Measurements from ENCODE around the gene HS1BP3.

Gene HS1BP3

GRCh38 chr2:20623741-20624155 is 27.1 kb downstream of the HS1BP3 start:
- no peak for DNase-seq
- no peak overlapping the region for H3K4me3 Mint-ChIP-seq
- peaks cover 0 to 7% of the 10 kb centered on the region in 2 donors for H3K4me1 Mint-ChIP-seq (ENCODE audit: low read depth in 2 of 2)
- H3K27me3 Mint-ChIP-seq, result no peaks in the 10 kb centered on the region
- peaks cover 23% of the 10 kb centered on the region for H3K36me3 Mint-ChIP-seq (ENCODE audit: insufficient read depth)
- H3K27ac Mint-ChIP-seq, result no peak overlapping the region
- no peak for ATAC-seq (replicated peaks)
- H3K9me3 Mint-ChIP-seq, result no peaks in the 10 kb centered on the region

- H3K4me1 Mint-ChIP-seq (ENCODE audit: low read depth in 2 of 2), result peaks cover 0 to 7% of the 10 kb centered on the region in 2 donors
- H3K27me3 Mint-ChIP-seq, result no peaks in the 10 kb centered on the region
- H3K27ac Mint-ChIP-seq, result peak overlapping the region in 1 of 2 donors; percentile 41
- H3K36me3 Mint-ChIP-seq (ENCODE audit: insufficient read depth), result peaks cover 21% of the 10 kb centered on the region
- ATAC-seq (replicated peaks), result no peak
- no peak overlapping the region for H3K4me3 Mint-ChIP-seq
- no peak for DNase-seq
- no peaks in the 10 kb centered on the region for H3K9me3 Mint-ChIP-seq
Observed at GRCh38 chr2:20623241-20623640, 27.7 kb downstream of the HS1BP3 start.

- H3K9me3 Mint-ChIP-seq, result no peaks in the 10 kb centered on the region
Observed at GRCh38 chr2:20622731-20623130, 28.2 kb downstream of the HS1BP3 start.

GRCh38 chr2:20622296-20622686 is 28.6 kb downstream of the HS1BP3 start:
- H3K36me3 Mint-ChIP-seq (ENCODE audit: insufficient read depth), result peaks cover 23% of the 10 kb centered on the region
- DNase-seq, result no peak
- peaks cover 0 to 7% of the 10 kb centered on the region in 2 donors for H3K4me1 Mint-ChIP-seq (ENCODE audit: low read depth in 2 of 2)
- H3K27me3 Mint-ChIP-seq, result no peaks in the 10 kb centered on the region
- ATAC-seq (replicated peaks), result no peak
- H3K9me3 Mint-ChIP-seq, result no peaks in the 10 kb centered on the region
- H3K4me3 Mint-ChIP-seq, result no peak overlapping the region
- no peak overlapping the region for H3K27ac Mint-ChIP-seq

More at GRCh38 chr2:20622731-20623130, 28.2 kb downstream of the HS1BP3 start:
- Mint-ChIP-seq H3K36me3 (ENCODE audit: insufficient read depth) (peaks cover 21% of the 10 kb centered on the region), H3K27me3 (no peaks in the 10 kb centered on the region), H3K4me1 (ENCODE audit: low read depth in 2 of 2) (peaks cover 0 to 7% of the 10 kb centered on the region in 2 donors), H3K27ac (peak overlapping the region in 1 of 2 donors; percentile 41), H3K4me3 (no peak overlapping the region)
- DNase-seq (no peak), ATAC-seq (replicated peaks) (no peak)

- Mint-ChIP-seq H3K4me1 (ENCODE audit: low read depth in 2 of 2) (peaks cover 0 to 7% of the 10 kb centered on the region in 2 donors), H3K36me3 (ENCODE audit: insufficient read depth) (peaks cover 23% of the 10 kb centered on the region), H3K4me3 (no peak overlapping the region), H3K9me3 (no peaks in the 10 kb centered on the region), H3K27me3 (no peaks in the 10 kb centered on the region), H3K27ac (peak overlapping the region; percentile 57 to 65)
- DNase-seq (no peak), ATAC-seq (replicated peaks) (no peak)
Observed at GRCh38 chr2:20621366-20622295, 29.3 kb downstream of the HS1BP3 start.

GRCh38 chr2:20620696-20621365 is 30.1 kb downstream of the HS1BP3 start:
- Mint-ChIP-seq H3K27me3 (no peaks in the 10 kb centered on the region), H3K4me1 (ENCODE audit: low read depth in 2 of 2) (peaks cover 0 to 5% of the 10 kb centered on the region in 2 donors), H3K4me3 (no peak overlapping the region), H3K9me3 (no peaks in the 10 kb centered on the region), H3K36me3 (ENCODE audit: insufficient read depth) (peaks cover 23% of the 10 kb centered on the region), H3K27ac (peak overlapping the region; percentile 57 to 65)
- ATAC-seq (replicated peaks) (no peak), DNase-seq (no peak)

DNA sequence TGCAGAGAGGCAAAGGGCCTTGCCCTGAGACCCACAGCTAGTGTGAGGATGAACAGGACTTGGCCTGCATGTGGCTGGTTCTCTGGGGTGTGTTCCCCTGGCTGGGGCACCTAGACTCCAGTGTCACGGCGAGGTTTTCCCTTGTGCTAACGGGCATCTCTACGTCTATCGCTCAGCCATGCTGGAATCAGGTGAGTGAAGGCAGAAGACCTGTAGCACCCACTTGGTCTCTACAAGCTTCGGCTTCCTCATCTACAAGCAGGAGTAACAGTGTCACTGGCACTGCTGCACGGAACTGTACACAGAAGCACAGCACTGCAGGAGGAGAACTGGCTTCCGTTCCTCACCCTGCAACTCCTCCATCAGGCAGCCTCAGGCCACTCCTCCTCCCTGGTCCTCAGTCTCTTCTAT is 30.6 kb downstream of the HS1BP3 start:
- H3K36me3 Mint-ChIP-seq (ENCODE audit: insufficient read depth), result peaks cover 23% of the 10 kb centered on the region
- no peaks in the 10 kb centered on the region for H3K9me3 Mint-ChIP-seq
- ATAC-seq (replicated peaks), result no peak
- no peak overlapping the region for H3K4me3 Mint-ChIP-seq
- no peaks in the 10 kb centered on the region for H3K27me3 Mint-ChIP-seq
- peaks cover 0 to 5% of the 10 kb centered on the region in 2 donors for H3K4me1 Mint-ChIP-seq (ENCODE audit: low read depth in 2 of 2)
- no peak for DNase-seq
- H3K27ac Mint-ChIP-seq, result peak overlapping the region in 1 of 2 donors; percentile 65

GRCh38 chr2:20619624-20620024 is 31.3 kb downstream of the HS1BP3 start:
- ATAC-seq (replicated peaks) (no peak), DNase-seq (no peak)
- peaks cover 0 to 5% of the 10 kb centered on the region in 2 donors for H3K4me1 Mint-ChIP-seq (ENCODE audit: low read depth in 2 of 2)
- H3K36me3 Mint-ChIP-seq (ENCODE audit: insufficient read depth), result peaks cover 23% of the 10 kb centered on the region
- H3K27ac Mint-ChIP-seq, result no peak overlapping the region
- H3K9me3 Mint-ChIP-seq, result no peaks in the 10 kb centered on the region
- no peak overlapping the region for H3K4me3 Mint-ChIP-seq
- H3K27me3 Mint-ChIP-seq, result no peaks in the 10 kb centered on the region

DNA sequence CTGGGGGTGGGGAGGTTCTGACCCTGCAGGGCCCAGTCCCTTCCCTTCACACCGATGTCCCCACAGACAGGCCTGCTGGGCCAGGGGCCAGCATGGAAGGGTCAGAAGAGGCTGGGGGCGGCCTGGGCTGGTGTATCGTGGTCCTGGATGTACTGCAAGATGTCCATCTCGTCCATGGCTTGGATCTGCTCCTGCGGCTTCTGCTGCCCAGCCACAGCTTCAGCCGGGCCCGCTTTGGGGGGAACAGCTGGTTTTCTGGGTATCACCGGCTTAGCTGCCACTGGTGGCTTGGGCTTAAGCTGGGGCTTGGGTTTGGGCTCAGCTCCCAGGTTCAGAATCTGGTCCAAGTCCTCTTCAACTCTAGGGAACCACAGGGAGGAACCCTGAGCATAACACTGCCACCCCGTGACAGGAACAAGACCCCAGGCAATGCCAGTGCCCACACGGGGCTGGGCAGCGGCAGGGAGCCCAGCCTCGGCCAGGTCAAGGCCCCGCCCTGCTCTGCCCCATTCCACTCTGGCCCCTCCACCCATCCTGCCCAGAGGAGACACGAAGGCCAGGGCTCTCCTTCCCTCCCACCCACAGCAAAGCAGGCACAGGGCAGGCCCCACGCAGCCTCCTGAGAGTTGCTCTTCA is 31.9 kb downstream of the HS1BP3 start:
- no peak overlapping the region for H3K4me3 Mint-ChIP-seq
- ATAC-seq (replicated peaks), result no peak
- DNase-seq, result no peak
- no peaks in the 10 kb centered on the region for H3K27me3 Mint-ChIP-seq
- no peaks in the 10 kb centered on the region for H3K9me3 Mint-ChIP-seq
- H3K36me3 Mint-ChIP-seq (ENCODE audit: insufficient read depth), result peaks cover 26% of the 10 kb centered on the region
- no peak overlapping the region for H3K27ac Mint-ChIP-seq
- H3K4me1 Mint-ChIP-seq (ENCODE audit: low read depth in 2 of 2), result peaks cover 0 to 5% of the 10 kb centered on the region in 2 donors

- peak overlapping the region in 1 of 2 donors; percentile 20 for H3K27ac Mint-ChIP-seq
Observed at GRCh38 chr2:20618468-20618885, 32.4 kb downstream of the HS1BP3 start.

GRCh38 chr2:20617892-20618467 is 32.9 kb downstream of the HS1BP3 start:
- Mint-ChIP-seq H3K36me3 (ENCODE audit: insufficient read depth) (peaks cover 23% of the 10 kb centered on the region), H3K27me3 (no peaks in the 10 kb centered on the region), H3K4me3 (no peak overlapping the region), H3K9me3 (no peaks in the 10 kb centered on the region), H3K27ac (peak overlapping the region in 1 of 2 donors; percentile 20), H3K4me1 (ENCODE audit: low read depth in 2 of 2) (peaks cover 0 to 5% of the 10 kb centered on the region in 2 donors)
- no peak for DNase-seq
- ATAC-seq (replicated peaks), result peak; percentile 12

More at GRCh38 chr2:20618468-20618885, 32.4 kb downstream of the HS1BP3 start:
- Mint-ChIP-seq H3K27me3 (no peaks in the 10 kb centered on the region), H3K4me1 (ENCODE audit: low read depth in 2 of 2) (peaks cover 0 to 5% of the 10 kb centered on the region in 2 donors), H3K4me3 (no peak overlapping the region), H3K9me3 (no peaks in the 10 kb centered on the region), H3K36me3 (ENCODE audit: insufficient read depth) (peaks cover 26% of the 10 kb centered on the region)
- ATAC-seq (replicated peaks), result no peak
- DNase-seq, result no peak

DNA sequence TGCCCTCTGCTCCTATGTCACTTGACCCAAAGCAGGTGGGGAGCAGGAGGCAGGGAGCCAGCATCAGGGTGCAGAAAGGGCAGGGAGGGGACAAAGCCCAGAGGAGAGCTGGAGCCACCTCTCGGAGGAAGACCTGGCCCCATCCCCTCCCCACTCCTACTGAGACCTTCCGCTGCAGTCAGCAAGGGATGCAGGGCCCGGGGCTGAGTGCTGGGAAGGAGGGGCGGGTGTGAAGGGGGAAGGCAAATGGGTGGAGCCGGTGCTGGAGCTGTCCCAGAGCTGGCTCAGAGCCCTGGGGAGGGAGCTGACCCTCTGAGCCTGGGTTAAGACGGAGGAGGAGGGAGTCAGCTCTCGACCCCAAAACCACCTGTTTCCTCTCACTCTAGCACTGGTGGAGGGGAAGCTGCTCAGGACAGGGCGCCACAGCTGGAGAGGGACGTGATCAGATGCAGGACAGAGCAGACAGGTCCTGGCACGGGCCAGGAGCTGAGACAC is 33.8 kb downstream of the HS1BP3 start:
- peaks cover 0 to 5% of the 10 kb centered on the region in 2 donors for H3K4me1 Mint-ChIP-seq (ENCODE audit: low read depth in 2 of 2)

More for the DNA sequence above, 33.8 kb downstream of the HS1BP3 start:
- ATAC-seq (replicated peaks) (no peak), DNase-seq (no peak)
- Mint-ChIP-seq H3K4me3 (no peak overlapping the region), H3K27ac (peak overlapping the region in 1 of 2 donors; percentile 20), H3K9me3 (no peaks in the 10 kb centered on the region), H3K36me3 (ENCODE audit: insufficient read depth) (peaks cover 19% of the 10 kb centered on the region), H3K27me3 (no peaks in the 10 kb centered on the region)
